LNCaP clone FGC (cell line): ENCODE results near the gene MIEN1.

Experiments
- DNase-seq: peaks from one replicate; pipeline ENCODE4 v3.0.0-alpha.2; 2011; ENCODE audit warnings: low read depth
- H3K4me3 ChIP-seq: 2 replicates; pipeline ENCODE4 v1.5.1; 2011; ENCODE audit warnings: mild to moderate bottlenecking, low read depth, low read length, control low read depth
- TF ChIP-seq, protein P1 (sequence below): IDR thresholded peaks from 2 replicates; pipeline ENCODE4 v1.5.1; 2012; ENCODE audit warnings: mild to moderate bottlenecking; ENCODE audit not compliant: control insufficient read depth, insufficient read depth; ENCODE audit errors: extremely low read depth

Gene MIEN1

DNA sequence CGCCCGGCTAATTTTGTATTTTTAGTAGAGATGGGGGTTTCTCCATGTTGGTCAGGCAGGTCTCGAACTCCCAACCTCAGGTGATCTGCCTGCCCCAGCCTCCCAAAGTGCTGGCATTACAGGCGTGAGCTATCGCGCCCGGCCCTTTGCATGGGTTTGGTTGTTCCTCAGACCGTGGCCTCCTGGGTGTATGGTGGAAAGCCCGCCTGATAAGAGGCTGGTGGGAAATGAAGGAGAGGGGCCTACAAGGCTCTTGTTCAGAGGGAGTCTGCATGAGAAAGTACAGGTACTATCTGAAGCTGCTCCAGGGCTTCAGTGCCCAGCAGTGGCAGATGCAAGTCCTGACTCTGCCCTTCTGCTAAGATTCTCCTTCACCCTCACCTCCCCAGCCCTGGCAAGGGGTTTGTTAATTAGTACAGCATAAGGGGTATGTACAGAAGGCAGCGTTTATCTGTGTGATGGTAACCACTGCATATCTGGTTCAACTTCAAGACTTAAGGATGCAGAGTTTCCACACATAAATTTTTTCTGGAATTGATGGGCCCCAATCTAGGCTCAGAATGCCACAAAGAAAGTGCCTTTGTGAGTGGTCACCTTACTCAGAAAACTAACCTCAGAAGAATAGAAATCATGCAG lies 31.6 kb upstream of the MIEN1 start:
- no peak for DNase-seq
- TF ChIP-seq, protein P1, sequence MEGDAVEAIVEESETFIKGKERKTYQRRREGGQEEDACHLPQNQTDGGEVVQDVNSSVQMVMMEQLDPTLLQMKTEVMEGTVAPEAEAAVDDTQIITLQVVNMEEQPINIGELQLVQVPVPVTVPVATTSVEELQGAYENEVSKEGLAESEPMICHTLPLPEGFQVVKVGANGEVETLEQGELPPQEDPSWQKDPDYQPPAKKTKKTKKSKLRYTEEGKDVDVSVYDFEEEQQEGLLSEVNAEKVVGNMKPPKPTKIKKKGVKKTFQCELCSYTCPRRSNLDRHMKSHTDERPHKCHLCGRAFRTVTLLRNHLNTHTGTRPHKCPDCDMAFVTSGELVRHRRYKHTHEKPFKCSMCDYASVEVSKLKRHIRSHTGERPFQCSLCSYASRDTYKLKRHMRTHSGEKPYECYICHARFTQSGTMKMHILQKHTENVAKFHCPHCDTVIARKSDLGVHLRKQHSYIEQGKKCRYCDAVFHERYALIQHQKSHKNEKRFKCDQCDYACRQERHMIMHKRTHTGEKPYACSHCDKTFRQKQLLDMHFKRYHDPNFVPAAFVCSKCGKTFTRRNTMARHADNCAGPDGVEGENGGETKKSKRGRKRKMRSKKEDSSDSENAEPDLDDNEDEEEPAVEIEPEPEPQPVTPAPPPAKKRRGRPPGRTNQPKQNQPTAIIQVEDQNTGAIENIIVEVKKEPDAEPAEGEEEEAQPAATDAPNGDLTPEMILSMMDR = no peak
- H3K4me3 ChIP-seq = no peak overlapping the region

DNA sequence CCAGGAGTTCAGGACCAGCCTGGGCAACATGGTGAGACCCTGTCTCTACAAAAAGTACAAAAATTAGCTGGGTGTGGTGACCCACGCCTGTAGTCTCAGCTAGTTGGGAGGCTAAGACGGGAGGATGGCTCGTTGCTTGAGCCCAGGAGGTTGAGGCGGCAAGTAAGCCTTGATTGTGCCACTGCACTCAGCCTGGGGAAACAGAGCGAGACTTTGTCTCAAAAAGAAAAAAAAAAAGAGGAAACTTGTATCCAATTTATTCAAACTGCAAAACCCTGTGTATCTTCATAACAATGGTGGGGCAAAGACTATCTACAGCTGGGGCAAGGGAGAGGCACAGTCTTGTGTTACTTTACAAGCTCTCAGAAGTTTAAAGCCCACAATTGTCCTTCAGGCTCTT lies 28.9 kb upstream of the MIEN1 start:
- TF ChIP-seq, protein P1 = no peak
- no peak overlapping the region for H3K4me3 ChIP-seq
- no peak for DNase-seq

DNA sequence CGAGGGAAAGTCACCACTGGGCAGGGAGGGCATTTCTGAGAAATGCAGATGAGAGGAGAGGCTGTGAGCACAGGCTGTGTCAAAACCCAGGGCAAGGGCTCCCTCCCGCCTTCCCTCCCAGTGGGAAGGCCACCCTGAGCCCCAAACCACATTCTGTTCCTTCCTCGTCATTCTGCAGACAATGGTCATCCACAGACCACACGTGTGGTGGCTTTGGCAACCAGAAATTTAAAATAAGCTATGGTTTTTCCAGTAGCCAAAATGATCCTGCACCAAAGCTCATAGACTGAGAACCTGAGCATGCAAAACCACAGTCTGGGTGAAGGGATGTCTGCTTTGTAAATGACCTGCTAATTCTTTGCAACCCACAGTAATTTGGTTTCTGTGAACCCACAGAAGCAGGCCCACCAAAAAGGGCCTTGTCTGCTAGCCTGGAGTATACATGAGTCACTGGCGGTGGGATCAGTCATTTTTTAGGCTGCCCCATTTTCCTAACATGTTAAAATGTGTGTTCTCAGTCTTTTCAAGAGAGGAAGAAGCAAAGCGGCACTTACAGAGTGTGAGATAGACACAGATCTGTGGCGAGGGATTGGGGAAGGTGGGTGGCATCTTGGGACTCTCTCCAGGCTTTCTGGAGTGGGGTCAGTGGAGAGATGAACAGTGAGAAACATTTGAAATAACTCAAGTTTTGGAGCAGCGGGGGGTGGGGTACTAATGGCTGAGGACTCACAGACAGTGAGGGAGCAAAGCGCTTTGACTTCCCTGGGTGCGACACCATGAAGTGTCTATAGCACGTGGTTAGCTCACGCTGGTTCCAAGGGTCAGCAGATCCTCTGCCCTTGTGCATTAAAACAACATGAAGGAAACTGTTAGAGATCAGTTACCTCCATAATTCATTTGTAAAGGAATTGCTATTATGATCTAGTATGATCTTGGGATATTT lies 27.9 kb upstream of the MIEN1 start:
- TF ChIP-seq, protein P1 = no peak
- H3K4me3 ChIP-seq = no peak overlapping the region
- no peak for DNase-seq

- no peak for DNase-seq
- H3K4me3 ChIP-seq = no peak overlapping the region
- TF ChIP-seq, protein P1 = no peak
These were observed 26.9 kb upstream of the MIEN1 start for GRCh38 chr17:39757176-39757662.

GRCh38 chr17:39756380-39757079 lies 26.2 kb upstream of the MIEN1 start:
- TF ChIP-seq, protein P1 = no peak
- no peak for DNase-seq
- H3K4me3 ChIP-seq = no peak overlapping the region

GRCh38 chr17:39755554-39756379 lies 25.4 kb upstream of the MIEN1 start:
- H3K4me3 ChIP-seq = no peak overlapping the region
- TF ChIP-seq, protein P1 = no peak
- no peak for DNase-seq
